CD4-positive, alpha-beta T cell (primary cell): ENCODE measurements around the gene BCL11B. TPM values are rescaled to one million over a fixed set of nuclear protein-coding genes. Genes with fewer than 3 reads are reported as not detected.
A peak's percentile ranks its signal among the peaks of the same experiment; 100 is the strongest.

Source experiments
- ATAC-seq: fragments of 200-7000 bp; cut with Tn5 transposase; one replicate; pipeline ENCODE4 v1.10.0; 2022; ENCODE audit warnings: mild to moderate bottlenecking; ENCODE audit not compliant: poor library complexity
- CTCF ChIA-PET: fragments of 350-600 bp; sonication (Branson Sonifier 250); formaldehyde crosslinking; loops from one replicate; lab custom pipeline; 2021; ENCODE audit warnings: antibody characterized with exemption, inconsistent platforms; lab: Charles Lee
- POLR2A ChIA-PET: fragments of 350-600 bp; sonication (Branson Sonifier 250); formaldehyde crosslinking; loops from one replicate; lab custom pipeline; 2021; ENCODE audit warnings: antibody characterized with exemption, inconsistent platforms; lab: Charles Lee
- DNase-seq, 14 experiments: peaks; one replicate each; pipeline ENCODE4 v3.0.0-alpha.2; 2013 to 2020; ENCODE audit warnings: mixed read lengths in 2 of 14
- H3K27ac ChIP-seq, 2 donors: one replicate each; pipeline versions ENCODE4 v1.5.1 to v1.7.0; 2013; ENCODE audit warnings: low read length in 2 of 2, low read depth in 1 of 2, mild to moderate bottlenecking in 1 of 2
- H3K27me3 ChIP-seq, 2 experiments: 1 replicate in 1 of 2; 2 replicates in 1 of 2; pipeline versions ENCODE4 v1.6.1 to v1.7.0; 2013; ENCODE audit warnings: low read length in 2 of 2, control low read depth in 1 of 2, mild to moderate bottlenecking in 1 of 2, moderate library complexity in 1 of 2; ENCODE audit not compliant: insufficient read depth in 2 of 2, control insufficient read depth in 1 of 2
- H3K36me3 ChIP-seq: one replicate; pipeline ENCODE4 v1.6.1; 2013; ENCODE audit warnings: low read length, control low read depth; ENCODE audit not compliant: insufficient read depth
- H3K4me1 ChIP-seq: one replicate; pipeline ENCODE4 v1.6.1; 2013; ENCODE audit warnings: low read length, control low read depth; ENCODE audit not compliant: insufficient read depth
- H3K4me3 ChIP-seq: one replicate; pipeline ENCODE4 v1.5.1; 2013; ENCODE audit warnings: mild to moderate bottlenecking, low read length, moderate library complexity
- H3K9me3 ChIP-seq, 2 experiments: 1 replicate in 1 of 2; 2 replicates in 1 of 2; pipeline versions ENCODE4 v1.6.1 to v1.7.0; 2013; ENCODE audit warnings: low read length in 2 of 2, mild to moderate bottlenecking in 2 of 2, control low read depth in 1 of 2, moderate library complexity in 1 of 2; ENCODE audit not compliant: control insufficient read depth in 1 of 2, insufficient read depth in 1 of 2
- H3K27ac Mint-ChIP-seq: one replicate; pipeline ENCODE4 v1.8.0; 2020; ENCODE audit warnings: mixed read lengths
- H3K27me3 Mint-ChIP-seq: one replicate; pipeline ENCODE4 v1.8.0; 2021; ENCODE audit warnings: mixed read lengths
- H3K36me3 Mint-ChIP-seq: one replicate; pipeline ENCODE4 v1.8.0; 2021; ENCODE audit warnings: low read depth, mixed read lengths
- H3K4me1 Mint-ChIP-seq: one replicate; pipeline ENCODE4 v1.8.0; 2021; ENCODE audit warnings: low read depth, mixed read lengths
- H3K4me3 Mint-ChIP-seq: one replicate; pipeline ENCODE4 v1.8.0; 2020; ENCODE audit warnings: mild to moderate bottlenecking, mixed read lengths
- H3K9me3 Mint-ChIP-seq: one replicate; pipeline ENCODE4 v1.8.0; 2020; ENCODE audit warnings: mixed read lengths
- intact Hi-C, 2 experiments: fragments of 100-400 bp; cut with DNase I in 1 of 2; cut with micrococcal nuclease in 1 of 2; formaldehyde crosslinking; loops; one replicate each; pipeline versions ENCODE4 v1.15.1 to v1.9.0; 2023 to 2025; cut with DNase I, micrococcal nuclease
- total RNA-seq, 174 experiments: library from RNA in 2 of 174; stranded (reverse) in 2 of 174; gene quantifications; one replicate each; pipeline ENCODE4 v1.2.3 and lab custom pipeline; 2021 to 2026
- TF ChIP-seq, protein P1 (sequence below): fragments of 200-600 bp; IDR thresholded peaks from one replicate; pipeline ENCODE4 v1.8.0; 2022; ENCODE audit warnings: antibody characterized with exemption, mild to moderate bottlenecking

BCL11B gene
- total RNA-seq, 2 experiments from 2014 or later = 244 to 254 TPM

GRCh38 chr14:99267381-99267780 lies 4.6 kb downstream of the BCL11B start:
- DNase-seq (peak in 4 of 14 experiments; percentile 15 to 57 (median 52)), ATAC-seq (no peak)
- peak overlapping the region; percentile 71 to 73 for H3K27ac ChIP-seq
- no peaks in the 10 kb centered on the region for H3K9me3 ChIP-seq
- Mint-ChIP-seq H3K36me3 (peaks cover 87% of the 10 kb centered on the region), H3K27ac (peak overlapping the region; percentile 99), H3K4me3 (peak overlapping the region; percentile 100), H3K27me3 (peaks cover 5% of the 10 kb centered on the region), H3K9me3 (no peaks in the 10 kb centered on the region), H3K4me1 (peaks cover 59% of the 10 kb centered on the region)
- intact Hi-C loops = loop anchor here (2.0 to 10.0 kb wide), 10 partner anchors 35 to 1289 kb away; no protein-coding TSS in a partner anchor
- ChIA-PET CTCF (interaction anchor here (0.7 to 11.0 kb wide), 16 partner anchors 15 to 1288 kb away, joined by 3 to 179 read pairs (median 16); no protein-coding TSS in a partner anchor), POLR2A (interaction anchor here (0.6 to 64.5 kb wide), 23 partner anchors 6 to 1665 kb away, joined by 3 to 4389 read pairs (median 6); no protein-coding TSS in a partner anchor)
- no peaks in the 10 kb centered on the region for H3K27me3 ChIP-seq
- peaks cover 22% of the 10 kb centered on the region for H3K36me3 ChIP-seq
- TF ChIP-seq, protein P1, sequence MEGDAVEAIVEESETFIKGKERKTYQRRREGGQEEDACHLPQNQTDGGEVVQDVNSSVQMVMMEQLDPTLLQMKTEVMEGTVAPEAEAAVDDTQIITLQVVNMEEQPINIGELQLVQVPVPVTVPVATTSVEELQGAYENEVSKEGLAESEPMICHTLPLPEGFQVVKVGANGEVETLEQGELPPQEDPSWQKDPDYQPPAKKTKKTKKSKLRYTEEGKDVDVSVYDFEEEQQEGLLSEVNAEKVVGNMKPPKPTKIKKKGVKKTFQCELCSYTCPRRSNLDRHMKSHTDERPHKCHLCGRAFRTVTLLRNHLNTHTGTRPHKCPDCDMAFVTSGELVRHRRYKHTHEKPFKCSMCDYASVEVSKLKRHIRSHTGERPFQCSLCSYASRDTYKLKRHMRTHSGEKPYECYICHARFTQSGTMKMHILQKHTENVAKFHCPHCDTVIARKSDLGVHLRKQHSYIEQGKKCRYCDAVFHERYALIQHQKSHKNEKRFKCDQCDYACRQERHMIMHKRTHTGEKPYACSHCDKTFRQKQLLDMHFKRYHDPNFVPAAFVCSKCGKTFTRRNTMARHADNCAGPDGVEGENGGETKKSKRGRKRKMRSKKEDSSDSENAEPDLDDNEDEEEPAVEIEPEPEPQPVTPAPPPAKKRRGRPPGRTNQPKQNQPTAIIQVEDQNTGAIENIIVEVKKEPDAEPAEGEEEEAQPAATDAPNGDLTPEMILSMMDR = no peak
- H3K4me1 ChIP-seq = peaks cover 47% of the 10 kb centered on the region
- H3K4me3 ChIP-seq = peak overlapping the region; percentile 97

DNA sequence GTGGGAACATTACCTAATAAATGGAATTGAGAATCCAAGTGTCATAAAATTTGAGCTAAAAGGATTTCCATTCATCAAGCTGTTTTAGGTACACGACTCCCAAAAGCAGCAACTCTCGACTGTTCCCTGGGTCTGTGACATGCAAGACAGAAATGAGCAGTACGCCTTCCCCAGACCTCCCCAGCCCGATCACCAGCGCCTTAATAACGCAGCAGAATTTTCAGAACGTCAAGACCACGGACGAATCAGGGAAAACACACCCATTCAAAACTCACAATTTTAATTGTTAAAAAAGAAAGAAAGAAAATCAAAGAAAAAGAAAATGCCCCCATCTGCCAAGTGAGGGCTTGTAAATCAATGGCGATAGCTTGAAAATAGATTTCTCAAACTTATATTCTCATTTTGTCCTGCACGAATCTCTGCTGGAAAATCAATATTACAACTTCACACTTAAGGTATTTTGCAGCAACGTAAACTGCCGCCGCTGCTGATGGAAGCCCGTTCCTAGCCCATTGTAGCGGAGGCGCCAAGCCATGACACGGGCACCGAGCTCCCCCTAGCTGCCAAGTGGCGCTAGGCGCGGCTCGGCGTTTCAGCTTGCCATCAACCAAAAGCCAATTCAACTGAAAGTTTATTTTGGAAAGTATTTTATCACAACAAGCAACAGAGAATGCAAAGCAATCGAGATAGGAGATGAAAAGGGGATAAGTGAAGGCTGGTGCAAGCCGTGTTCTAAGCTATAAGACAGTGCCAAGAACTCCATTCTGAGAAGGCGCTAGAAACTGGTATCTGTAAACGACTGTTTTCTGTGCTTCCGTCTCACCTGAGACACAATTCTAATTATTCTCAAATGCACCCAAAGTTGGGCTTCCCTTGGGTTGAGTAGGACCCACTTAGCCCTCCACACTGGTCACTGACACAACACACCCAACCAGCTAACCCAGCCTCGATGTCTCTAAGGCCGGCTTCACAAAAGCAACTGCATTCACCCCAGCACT lies 5.5 kb downstream of the BCL11B start:
- peaks cover 88% of the 10 kb centered on the region for H3K36me3 Mint-ChIP-seq
- peaks cover 53% of the 10 kb centered on the region for H3K4me1 ChIP-seq
- ChIA-PET POLR2A (interaction anchor here (0.5 to 64.5 kb wide), 25 partner anchors 9 to 1664 kb away, joined by 3 to 4389 read pairs (median 5); no protein-coding TSS in a partner anchor), CTCF (interaction anchor here (0.6 to 11.0 kb wide), 34 partner anchors 8 to 1663 kb away, joined by 3 to 179 read pairs (median 4); no protein-coding TSS in a partner anchor)
- H3K27me3 Mint-ChIP-seq = peaks cover 5% of the 10 kb centered on the region
- peaks cover 63% of the 10 kb centered on the region for H3K4me1 Mint-ChIP-seq
- H3K4me3 ChIP-seq = peak overlapping the region; percentile 97
- peak overlapping the region; percentile 100 for H3K4me3 Mint-ChIP-seq
- ATAC-seq (peak; percentile 22), DNase-seq (peak; percentile 83 to 94 (median 90))
- no peaks in the 10 kb centered on the region for H3K27me3 ChIP-seq
- intact Hi-C loops = loop anchor here (2.0 to 10.0 kb wide), 10 partner anchors 34 to 1288 kb away; no protein-coding TSS in a partner anchor
- H3K36me3 ChIP-seq = peaks cover 29% of the 10 kb centered on the region
- H3K27ac ChIP-seq = peak overlapping the region; percentile 95 to 97
- H3K9me3 ChIP-seq = no peaks in the 10 kb centered on the region
- no peaks in the 10 kb centered on the region for H3K9me3 Mint-ChIP-seq
- TF ChIP-seq, protein P1 = peak; percentile 99
- peak overlapping the region; percentile 99 for H3K27ac Mint-ChIP-seq

DNA sequence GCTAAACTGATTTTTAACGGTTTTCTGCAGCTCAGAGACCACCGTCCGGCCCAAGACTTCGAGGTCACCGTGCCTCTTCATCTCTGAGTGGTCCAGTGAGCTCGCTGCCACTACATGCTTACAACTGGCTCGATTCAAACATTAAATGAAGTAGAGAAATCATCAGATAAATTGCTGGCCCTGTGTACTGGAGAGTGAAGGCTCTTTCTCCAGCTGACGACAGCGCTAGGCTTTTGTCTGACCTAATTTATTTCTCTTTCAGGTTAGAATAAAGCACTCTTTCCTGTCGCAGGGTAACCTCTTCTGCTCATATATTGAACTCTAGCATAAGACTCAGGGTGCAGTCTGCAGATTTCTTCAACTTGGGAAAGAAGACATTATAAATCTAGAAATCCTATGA lies 6.4 kb downstream of the BCL11B start:
- H3K27ac Mint-ChIP-seq = peak overlapping the region; percentile 99
- no peaks in the 10 kb centered on the region for H3K27me3 ChIP-seq
- ATAC-seq (no peak), DNase-seq (peak in 4 of 14 experiments; percentile 48 to 77 (median 70))
- ChIA-PET POLR2A (interaction anchor here (0.7 to 64.5 kb wide), 13 partner anchors 48 to 1663 kb away, joined by 3 to 4389 read pairs (median 9); no protein-coding TSS in a partner anchor), CTCF (interaction anchor here (0.9 to 11.0 kb wide), 17 partner anchors 13 to 1662 kb away, joined by 3 to 179 read pairs (median 15); no protein-coding TSS in a partner anchor)
- H3K4me3 Mint-ChIP-seq = peak overlapping the region; percentile 100
- H3K36me3 ChIP-seq = peaks cover 29% of the 10 kb centered on the region
- no peaks in the 10 kb centered on the region for H3K9me3 ChIP-seq
- peaks cover 62% of the 10 kb centered on the region for H3K4me1 ChIP-seq
- peak overlapping the region; percentile 97 for H3K4me3 ChIP-seq
- H3K27me3 Mint-ChIP-seq = peaks cover 5% of the 10 kb centered on the region
- no peaks in the 10 kb centered on the region for H3K9me3 Mint-ChIP-seq
- peak overlapping the region; percentile 95 to 97 for H3K27ac ChIP-seq
- H3K4me1 Mint-ChIP-seq = peaks cover 72% of the 10 kb centered on the region
- TF ChIP-seq, protein P1 = no peak
- intact Hi-C loops = loop anchor here (5.0 to 10.0 kb wide), 6 partner anchors 33 to 1273 kb away; no protein-coding TSS in a partner anchor
- H3K36me3 Mint-ChIP-seq = peaks cover 93% of the 10 kb centered on the region
